Posterior cingulate gyrus (tissue), 11 donors: ENCODE results near the gene GNAZ.
A peak's percentile ranks its signal among the peaks of the same experiment; 100 is the strongest.

Experiments
- DNase-seq, 10 donors: peaks; one replicate each; pipeline versions ENCODE4 v3.0.0 to v3.0.0-alpha.2; 2020 to 2021; ENCODE audit warnings: mixed read lengths in 3 of 10
- intact Hi-C: fragments of 100-400 bp; cut with DNase I; formaldehyde crosslinking; loops from one replicate; pipeline ENCODE4 v1.15.1; 2023

The GNAZ gene

DNA sequence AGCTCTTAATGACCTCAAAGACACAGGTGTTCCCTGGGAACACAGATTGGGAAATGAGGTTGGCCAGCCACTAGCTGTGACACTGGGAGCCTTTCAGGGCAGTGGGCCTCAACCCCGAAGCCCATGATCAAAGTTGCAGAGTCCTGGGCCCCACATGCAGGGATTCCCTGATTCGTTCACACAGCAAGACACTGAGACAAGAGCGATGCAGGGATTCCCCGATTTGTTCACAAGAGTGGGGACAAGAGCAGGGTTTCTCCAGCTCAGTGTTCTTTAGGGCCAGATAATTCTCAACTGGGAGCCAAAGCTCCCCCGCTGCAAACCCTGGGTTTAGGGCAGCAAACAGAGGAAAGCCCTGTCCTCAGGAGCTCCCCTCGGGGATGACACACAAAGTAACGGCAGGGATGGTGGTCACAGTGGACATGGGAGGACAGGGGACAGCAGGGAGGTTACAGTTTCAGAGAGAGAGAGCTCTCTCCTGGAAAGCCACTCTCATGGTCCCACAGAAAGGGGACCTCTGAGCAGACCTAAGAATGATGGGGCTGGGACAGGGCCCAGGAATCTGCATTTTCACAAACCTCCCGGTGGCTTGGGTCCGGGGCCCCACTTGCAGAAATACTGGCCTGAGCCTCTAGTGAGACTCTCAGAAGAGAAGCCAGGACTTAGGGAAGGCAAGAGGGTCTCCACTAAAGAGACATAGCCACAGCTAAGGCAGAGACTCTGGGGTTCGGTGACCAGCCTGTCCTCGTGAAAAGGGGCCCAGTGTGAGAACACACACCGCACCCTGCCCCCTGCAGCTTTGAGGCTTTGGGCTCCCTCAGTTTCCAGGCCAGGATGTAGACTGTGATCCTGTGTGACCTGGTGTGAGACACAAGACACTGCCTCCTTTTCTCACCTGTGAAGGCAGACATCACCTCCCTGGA, 7.4 kb upstream of the GNAZ start:
- DNase-seq, result peak in 3 of 10 donors; percentile 7 to 55 (median 34)
- intact Hi-C loops, result no loop called here

DNA sequence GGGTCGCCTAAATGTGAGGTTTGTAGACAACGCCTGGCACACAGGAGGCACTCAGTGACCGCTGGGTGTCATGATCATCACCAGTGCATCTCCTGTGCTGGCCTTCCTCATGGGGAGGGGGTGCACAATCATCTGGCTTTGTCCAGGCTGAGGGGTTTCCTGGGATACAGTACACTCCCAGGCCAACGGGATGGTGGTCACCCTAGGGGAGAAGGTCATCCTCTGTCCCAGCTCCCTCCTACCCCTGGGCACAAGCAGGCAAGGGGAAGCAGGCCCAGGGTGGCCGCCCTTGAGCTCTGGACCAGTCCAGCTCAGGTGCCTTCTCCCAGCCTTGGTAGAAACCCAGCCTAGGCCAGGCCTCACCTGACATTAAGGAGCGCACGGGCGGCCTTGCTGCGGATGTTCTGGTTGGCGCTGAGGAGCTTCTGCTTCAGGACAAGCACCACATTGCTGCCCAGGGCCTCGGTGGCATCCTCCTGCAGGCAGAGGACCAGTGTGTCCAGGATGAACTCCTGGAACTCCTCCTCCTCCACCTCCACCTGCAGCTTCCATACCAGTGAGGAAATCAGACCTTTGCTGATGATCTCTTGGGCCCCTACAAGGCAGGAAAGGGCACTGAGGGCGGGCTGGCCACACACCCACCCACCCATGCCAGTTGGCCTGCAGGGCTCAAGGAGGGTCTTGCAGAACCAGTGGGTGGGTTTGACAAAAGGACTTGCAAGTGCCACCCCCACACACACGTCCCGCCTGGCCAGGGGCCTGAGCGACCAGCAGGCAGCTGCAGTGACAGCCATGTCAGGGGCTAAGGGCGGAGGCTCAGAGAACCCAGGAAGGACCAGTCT, 6.6 kb upstream of the GNAZ start:
- intact Hi-C loops, result no loop called here
- peak in 4 of 10 donors; percentile 5 to 83 (median 34) for DNase-seq

DNA sequence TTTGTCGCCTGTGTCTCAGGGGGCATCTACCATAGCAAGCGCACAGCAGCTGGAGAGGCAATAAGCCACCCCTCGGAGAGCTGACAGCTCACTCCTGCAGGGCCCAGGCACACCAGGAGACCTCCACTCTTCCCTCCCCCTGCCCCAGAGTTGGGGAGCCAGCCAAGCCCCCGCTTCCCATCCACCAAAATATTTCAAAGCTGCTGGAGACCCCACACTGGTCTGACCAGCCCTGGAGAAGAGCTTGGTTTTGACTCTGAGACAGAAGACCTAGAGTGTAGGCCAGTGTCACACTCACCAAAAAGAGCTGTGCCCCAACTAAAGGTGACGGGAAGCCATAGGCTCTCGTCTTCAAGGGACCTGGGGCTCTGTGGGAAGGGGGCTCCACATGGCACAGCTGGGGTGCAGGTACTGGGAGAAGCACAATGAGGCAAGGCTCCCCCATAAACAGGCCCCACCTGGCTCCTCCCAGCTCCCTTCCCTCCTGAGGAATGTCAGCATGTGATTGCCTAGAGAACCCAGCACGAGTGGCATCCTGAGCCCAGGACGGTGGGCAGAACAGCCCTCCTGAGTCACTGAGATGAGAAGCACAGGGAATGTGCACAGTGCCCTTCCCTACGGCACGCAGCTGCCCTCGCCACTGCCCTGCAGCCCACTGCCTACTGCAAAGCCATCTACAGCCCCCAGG, 5.8 kb upstream of the GNAZ start:
- intact Hi-C loops, result no loop called here
- DNase-seq, result peak in 4 of 10 donors; percentile 5 to 66 (median 36)

DNA sequence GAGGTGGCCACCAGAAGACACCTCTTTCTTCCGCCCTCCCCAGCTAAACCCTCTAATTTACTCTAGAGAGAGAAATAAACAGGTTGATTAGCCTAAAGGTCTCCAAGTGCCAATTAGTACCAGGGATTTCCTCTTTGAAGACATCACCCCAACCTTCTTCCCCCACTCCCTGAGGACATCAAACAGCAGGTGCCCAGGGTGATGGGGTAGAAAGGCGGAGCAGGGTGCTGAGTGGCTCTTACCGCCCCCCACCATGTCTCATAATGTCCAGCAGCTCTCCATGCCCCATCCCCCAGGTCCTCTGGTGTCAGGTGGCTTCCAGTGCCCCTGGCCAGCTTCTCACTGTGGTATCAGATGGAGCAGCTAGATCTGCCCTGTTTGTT, 5.3 kb upstream of the GNAZ start:
- peak in 2 of 10 donors; percentile 35 to 44 for DNase-seq

DNA sequence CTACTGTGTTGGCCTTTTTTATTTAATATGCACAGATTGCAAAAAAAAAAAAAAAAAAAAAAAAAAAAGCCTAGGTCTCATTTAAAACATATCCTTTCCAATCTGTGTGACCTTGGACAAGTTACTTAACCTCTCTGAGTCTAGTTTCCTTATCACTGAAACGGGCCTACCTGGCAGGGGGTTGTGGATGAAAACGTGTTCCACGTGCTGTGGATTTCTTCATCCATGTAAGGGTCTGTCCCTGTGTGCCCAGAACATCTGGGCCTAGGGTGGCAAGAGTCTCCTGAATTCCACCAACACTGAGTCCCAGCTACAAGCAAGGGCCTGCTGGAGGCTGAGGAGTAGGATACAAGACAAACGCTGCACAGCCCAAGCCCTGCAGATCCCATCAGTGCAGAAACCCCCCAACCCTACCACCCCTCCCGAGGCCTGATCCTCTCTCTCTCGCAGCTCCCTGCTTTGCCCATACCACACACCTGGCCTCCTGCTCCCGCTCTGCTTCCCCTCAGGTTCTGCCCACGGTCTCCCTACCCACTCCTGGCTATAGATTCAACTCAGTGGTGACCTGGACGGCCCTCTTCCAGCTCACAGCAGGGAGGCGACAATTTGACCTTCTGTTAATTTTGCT, 4.7 kb upstream of the GNAZ start:
- peak in 3 of 10 donors; percentile 0 to 77 (median 69) for DNase-seq
- intact Hi-C loops, result no loop called here

More for the DNA sequence above, 5.3 kb upstream of the GNAZ start:
- intact Hi-C loops, result no loop called here

DNA sequence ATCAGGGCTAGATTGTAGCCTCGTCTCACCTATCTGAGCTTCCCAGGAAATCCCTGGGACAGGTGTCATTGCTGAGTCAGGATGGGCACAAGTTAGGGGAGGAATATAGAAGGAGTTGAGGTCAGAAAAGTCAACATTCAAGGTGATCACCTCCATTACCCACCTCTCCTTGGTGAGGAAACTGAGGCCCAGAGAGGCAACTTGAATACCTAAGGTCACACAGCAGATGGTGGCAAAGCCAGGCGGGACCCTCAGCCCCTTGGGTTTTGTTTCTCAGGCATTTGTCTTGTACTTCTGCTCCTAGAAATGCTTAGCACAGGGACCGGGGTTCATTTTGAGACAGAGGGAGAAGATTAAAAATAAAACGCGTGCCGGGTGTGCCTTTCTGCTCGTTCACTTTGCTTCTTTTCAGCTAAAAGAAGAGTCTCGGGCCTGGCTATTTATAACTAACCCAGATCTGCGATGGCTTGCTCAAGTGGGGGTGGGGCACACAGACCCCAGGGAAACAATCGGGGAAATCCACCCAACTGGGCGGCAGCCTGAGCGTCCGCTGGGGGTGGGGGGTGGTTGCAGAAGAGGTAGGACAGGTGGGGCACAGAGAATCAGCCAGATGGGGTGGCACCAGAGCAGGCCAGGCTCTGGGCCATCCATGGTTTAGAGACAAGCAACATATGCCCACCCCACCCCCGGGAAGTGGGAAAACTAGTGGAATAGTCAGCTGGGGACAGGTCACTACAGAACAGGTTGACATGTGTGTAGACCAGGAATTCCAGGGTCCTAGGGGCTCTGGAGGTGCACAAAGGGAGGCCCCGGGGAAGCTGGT, 3.9 kb upstream of the GNAZ start:
- intact Hi-C loops, result no loop called here
- peak in 4 of 10 donors; percentile 5 to 76 (median 39) for DNase-seq

DNA sequence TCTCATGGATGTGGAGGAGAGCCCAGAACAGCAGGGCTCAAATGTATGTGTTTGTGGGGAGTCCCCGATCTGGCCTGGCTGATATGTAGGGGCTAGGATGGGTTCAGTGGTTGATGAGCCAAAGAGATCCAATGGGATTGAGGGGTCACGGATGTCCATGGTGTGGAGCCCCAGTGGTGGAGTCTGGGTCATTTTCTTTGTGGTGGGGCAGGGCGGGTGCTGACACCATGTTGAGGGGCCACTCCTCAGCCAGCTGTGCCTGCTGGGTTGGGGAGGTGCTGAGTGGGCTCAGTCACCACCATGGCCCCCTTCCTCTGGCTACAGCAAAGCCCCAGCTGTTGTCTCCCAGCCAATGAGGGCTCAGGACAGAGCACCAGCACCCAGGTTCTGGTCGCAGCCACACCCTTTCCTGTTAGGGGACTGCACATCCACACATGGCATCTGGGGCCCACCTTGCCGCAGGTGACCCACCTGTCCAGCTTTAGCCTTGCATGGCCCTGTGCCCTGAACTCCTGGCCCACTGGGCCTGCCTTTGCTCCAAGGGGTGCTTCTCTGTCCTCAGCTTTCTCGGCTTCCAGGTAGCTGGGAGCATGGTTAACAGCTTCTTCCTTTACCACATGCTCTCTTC, 3.2 kb upstream of the GNAZ start:
- DNase-seq, result peak in 2 of 10 donors; percentile 49
- intact Hi-C loops, result no loop called here

DNA sequence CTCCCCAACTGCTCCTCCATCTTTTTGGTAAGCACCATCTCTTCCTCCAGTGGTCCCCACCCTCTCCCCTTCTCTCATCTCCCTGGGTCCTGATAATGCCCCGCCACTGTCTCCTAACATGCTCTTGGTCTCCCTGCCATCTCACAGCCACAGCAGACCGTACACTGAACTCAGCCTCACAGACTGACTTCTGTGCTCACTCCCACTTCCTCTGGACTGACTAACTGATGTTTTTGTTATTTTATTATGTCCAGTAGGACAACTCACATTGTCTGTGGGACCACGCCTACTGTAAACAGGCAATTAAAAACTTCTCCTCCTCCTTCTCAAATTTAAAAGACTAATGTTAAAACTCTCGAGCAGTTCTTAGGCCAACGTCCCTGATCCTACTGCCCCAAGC, 2.6 kb upstream of the GNAZ start:
- DNase-seq, result peak in 1 of 10 donors; percentile 37
- intact Hi-C loops, result no loop called here

DNA sequence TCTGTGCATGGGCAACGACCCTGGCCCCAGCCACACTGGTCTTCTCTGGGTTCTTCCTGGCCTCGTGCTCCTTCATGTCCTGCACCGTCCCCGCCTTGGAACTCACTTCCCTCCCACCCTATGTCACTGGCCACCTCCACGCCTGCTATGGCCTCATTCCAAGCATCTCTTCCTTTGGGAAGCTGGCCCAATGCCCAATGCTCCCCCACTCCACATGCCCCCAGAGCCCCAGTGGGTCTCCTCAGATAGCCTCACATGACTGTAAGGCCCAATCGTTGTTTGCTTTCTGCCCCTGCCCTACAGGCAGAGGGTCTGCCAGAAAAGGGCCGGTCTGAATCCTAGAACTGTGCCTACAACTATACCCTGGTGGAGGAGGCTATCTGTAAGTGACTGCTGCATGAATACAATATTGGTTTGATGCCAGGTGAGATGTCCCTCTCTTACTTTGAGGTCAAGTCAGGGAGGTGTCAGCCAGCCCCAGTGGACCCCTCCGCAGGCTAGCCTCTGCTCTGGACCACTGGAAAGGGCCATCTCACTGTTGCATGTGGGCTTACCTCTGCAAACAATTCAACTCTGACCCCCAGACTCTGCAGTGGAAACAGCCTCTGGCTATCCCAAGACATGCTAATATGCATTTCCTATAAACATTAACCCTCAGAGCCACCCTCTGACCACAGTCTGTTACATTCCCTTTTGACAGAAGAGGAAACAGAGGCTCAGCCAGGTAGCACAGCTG, 2.1 kb upstream of the GNAZ start:
- intact Hi-C loops, result no loop called here

DNA sequence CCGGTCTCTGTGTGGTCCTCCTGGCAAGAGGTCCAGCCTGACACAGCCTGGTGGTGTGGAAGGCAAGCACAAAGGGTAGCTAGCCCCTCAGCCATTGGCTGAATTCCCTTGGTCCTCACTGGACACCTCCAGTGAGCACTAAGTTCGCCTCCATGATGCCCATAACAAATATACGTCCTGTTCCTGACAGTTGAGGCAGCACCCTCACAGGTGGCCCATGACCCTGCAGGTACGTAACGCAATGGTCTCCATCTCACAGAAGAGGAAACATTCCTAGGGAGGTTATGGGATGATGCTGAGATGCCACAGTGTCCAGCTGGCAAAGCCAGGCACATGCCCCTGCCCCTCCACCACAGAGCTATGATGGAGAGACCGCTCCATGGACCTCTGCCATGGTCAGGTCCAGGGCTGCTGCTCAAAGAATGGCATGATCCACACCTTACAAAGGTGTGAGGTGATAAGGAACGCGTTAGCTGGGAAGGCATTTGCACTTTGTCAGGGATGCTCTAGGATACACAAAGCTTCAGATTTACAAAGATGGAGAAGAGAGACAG, 1.4 kb upstream of the GNAZ start:
- DNase-seq, result peak in 6 of 10 donors; percentile 3 to 58 (median 8)
- intact Hi-C loops, result no loop called here

More for the DNA sequence above, 2.1 kb upstream of the GNAZ start:
- DNase-seq, result peak in 6 of 10 donors; percentile 2 to 71 (median 8)

DNA sequence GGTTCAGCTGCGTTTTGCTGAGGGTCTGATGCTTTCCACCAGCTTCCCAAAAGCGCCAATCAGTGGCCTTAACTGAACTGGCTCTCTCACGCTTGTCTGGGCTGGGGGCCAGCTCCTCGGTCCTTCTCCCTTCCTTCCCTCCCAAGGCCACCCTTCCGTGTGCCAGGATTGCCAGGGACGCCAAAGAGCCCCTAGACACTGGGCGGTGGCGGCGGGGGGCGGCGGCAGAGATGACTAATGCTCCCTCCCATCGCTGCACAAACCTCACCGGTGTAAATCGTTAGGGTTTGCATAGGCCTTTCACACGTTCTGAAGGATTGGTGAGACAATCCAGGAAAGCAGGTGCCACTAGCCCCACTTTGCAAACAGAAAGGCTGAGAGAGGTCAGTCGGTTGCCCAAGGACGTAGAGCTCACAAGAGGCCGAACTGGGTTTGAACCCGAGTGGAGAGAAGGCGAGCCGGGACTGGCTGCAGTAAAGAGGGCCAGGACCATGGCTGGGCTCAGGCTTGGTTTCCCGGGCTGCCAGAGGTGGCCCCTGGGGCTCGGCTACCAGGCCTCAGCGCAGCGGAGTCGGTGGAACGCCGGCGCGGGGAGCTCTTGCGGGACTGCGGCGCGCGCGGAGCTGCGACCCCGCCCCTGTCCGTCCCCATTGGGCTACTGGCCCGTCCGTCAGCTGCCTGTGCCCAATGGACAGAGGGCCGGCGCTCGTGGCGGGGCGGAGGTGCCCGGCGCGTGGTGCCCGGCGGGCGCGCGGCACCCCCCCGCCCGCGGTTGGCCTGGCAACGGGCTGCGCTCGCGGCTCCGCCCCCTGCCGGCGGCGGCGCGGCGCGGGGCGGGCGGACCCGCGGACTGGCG, 589 bp upstream of the GNAZ start:
- peak; percentile 90 to 99 (median 94) for DNase-seq
- intact Hi-C loops, result loop anchor here (5.0 kb wide), 1 partner anchor 58 kb away; no protein-coding TSS in a partner anchor

DNA sequence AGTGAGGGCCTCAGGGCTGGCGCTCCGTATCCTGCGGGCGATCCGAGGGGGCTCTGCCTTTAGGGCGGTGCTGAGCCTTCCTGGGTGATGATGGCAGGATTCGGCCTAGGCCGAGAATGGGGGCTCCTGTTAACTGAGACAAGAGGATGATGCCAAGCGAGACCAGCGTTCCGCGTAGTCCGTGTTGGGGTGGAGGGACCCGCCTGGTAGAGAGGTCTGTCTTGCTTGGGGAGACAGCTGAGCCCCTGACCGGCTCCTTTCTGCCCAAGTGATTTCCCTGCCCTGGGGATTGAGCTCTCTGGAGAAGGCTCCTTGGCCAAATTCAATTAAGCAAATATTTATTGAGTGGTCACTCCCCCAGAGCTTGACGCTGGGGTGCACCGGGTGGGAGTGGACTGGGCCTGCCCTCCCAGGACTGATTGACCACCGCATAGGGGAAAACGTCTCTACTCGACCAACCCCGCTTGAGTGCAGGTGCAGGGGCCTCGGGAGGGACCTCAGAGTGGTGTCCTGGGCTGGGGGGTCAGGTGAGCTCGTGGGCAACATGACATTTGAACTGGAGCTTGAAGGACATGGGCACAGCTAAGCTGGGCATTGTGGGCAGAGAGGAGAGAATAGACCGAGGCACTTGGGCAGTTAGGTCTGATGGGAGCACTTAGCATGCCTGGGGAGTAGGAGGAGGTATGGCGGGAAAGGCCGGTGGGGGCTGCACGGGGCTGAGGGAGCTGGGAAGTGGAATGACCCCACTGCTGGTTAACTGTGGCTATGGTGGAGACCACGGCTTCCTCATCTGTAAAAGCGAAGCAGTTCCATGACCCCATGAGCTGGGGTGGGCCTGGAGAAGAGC, 1.1 kb downstream of the GNAZ start:
- intact Hi-C loops, result loop anchor here (5.0 kb wide), 1 partner anchor 56 kb away; no protein-coding TSS in a partner anchor
- DNase-seq, result peak in 6 of 10 donors; percentile 12 to 80 (median 28)

DNA sequence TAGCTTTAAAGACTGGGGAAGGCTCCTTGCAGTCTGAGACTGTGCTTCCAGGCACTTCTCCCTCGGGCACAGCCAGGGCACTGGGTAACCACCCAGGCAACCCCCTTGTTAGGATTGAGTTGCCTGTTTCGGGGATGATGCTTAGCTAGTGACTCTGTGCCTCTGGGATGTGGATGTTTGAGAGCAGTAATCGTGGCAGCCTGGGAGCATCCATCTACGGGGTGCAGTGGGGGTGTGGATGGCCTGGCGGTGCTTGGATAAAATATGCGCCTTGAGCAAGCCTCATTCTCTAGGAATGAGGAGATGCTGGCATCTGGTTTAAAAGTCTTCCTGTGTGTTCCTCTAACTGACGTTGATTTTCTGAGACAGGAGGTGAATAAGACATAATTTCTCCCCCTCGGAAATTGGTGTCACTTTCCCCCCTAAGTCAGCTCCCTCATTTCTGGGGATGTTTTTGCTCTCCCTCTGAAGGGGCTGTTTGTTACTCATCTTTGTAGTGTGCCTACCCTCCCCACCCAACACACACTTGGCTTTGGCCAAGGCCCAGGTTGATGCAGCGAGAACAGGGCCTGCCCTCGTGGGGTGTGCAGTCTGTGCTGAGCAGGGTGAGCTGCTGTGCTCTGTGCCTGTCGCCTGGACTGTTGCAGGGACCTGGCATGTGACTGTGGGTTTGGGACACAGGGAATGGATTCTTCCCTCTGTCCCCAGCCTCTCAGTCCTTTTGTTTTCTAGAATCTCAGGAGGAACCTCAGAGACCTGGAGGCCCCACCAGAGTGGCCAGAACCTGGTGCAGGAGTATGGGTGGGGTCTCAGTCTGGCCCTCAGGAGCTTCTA, 2.0 kb downstream of the GNAZ start:
- peak in 7 of 10 donors; percentile 11 to 86 (median 36) for DNase-seq

DNA sequence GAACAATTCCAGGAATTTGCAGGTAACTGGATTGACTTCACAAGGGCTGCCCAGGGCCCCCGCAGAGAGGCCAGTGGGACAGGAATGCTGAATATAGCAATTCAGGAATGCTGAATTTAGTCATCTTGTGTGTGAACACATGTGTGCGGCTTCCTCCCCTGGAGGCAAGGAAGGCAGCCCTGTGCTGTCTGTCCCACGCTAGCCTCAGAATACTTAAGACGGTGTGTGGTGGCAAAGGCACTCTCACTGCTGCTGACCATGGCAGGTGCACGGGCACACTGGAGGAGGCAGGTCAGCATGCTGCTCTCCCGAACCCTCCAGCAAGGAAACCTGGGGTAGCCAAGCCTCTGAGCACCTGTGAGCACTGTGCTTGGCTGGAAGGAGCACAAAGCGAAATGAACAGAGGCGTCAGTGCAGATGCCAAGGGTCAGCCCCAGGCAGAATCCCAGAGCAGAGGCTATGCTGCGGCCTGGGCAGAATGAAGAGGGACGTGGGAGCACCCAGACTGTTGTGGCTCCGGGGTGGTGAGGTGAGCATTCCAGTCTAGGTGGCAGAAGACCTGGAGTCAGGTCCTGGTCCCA, 2.7 kb downstream of the GNAZ start:
- intact Hi-C loops, result loop anchor here (5.0 kb wide), 1 partner anchor 54 kb away; no protein-coding TSS in a partner anchor
- peak in 7 of 10 donors; percentile 3 to 75 (median 15) for DNase-seq

More for the DNA sequence above, 2.0 kb downstream of the GNAZ start:
- intact Hi-C loops, result loop anchor here (5.0 kb wide), 1 partner anchor 55 kb away; no protein-coding TSS in a partner anchor
